ENCODE results near the gene SPEG.

DNA sequence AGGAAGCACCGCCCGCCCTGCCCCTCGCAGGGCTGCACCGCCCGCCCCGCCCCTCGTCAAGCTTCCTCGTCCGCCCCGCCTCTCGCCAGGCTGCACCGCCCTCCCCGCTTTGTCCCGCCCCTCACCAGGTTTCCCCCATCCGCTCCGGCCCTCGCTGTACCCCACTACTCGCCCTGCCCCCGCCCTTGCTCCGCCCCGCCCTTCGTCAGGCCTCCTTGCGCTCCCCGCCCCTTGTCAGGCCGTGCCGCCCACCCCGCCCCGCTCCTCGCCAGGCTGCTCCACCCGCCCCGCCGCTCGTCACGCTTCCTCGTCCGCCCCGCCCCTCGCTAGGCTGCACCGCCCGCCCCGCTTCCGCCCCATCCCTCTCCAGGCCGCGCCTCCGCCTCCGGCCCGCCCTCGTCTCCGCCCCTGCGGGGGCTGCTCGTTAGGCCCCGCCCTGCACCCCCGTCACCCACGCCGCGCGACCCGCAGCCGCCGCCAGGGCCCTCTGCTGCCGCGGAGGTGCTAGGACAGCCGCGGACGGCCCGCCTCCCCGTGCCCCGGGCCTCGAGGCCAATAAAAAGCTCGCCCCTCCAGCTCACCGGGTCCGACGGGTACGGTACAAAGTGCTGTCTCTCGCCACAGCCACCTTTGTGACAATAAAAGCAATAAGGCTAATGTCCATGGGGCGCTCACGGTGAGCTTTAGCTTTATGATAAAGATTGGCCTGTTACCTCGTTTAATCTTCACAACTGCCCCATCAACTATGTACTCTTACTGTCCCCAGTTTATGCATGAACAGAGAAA lies 46.3 kb upstream of the SPEG start:
- TF ChIP-seq CTCF (IDR thresholded peaks at IDR 0.05; ENCODE audit: low read depth, low read length, poor library complexity, severe bottlenecking): peak; percentile 65
- no peak for TF ChIP-seq EZH2phosphoT487 (IDR thresholded peaks at IDR 0.05; ENCODE audit: borderline replicate concordance, low read length)

Measured in DOHH2 (cell line).